Panc1 (cell line): ENCODE measurements around the gene RTN4IP1. TPM values are rescaled to one million over a fixed set of nuclear protein-coding genes. Genes with fewer than 3 reads are reported as not detected.

Experiments used
- ATAC-seq: fragments of 200-7000 bp; cut with Tn5 transposase; 2 replicates; pipeline ENCODE4 v1.9.1; 2020; ENCODE audit warnings: mild to moderate bottlenecking, moderate library complexity
- BruUV-seq: library from RNA; stranded (reverse); fragments of 400-500 nt; replicated peaks from 2 replicates; lab custom pipeline; 2021; lab: Mats Ljungman, UMichigan
- CTCF ChIA-PET: fragments of 300-600 bp; sonication (Branson Sonifier 250); formaldehyde crosslinking; loops from one replicate; lab custom pipeline; 2022; ENCODE audit warnings: antibody characterized with exemption; lab: Charles Lee
- POLR2A ChIA-PET: fragments of 300-600 bp; sonication (Branson Sonifier 250); formaldehyde crosslinking; loops from one replicate; lab custom pipeline; 2022; ENCODE audit warnings: antibody characterized with exemption; lab: Charles Lee
- DNase-seq: peaks from one replicate; pipeline ENCODE4 v3.0.0-alpha.2; 2010; ENCODE audit warnings: low read depth, low spot score
- H3K27ac ChIP-seq: 2 replicates; pipeline ENCODE4 v1.5.1; 2011; ENCODE audit warnings: mild to moderate bottlenecking, low read length, inconsistent platforms
- H3K27me3 ChIP-seq: fragments of 200-500 bp; sonication (Bioruptor generic); 2 replicates; pipeline ENCODE4 v1.6.0; 2014; ENCODE audit warnings: low read length, inconsistent platforms; ENCODE audit not compliant: control insufficient read depth, insufficient read depth
- H3K36me3 ChIP-seq: fragments of 200-500 bp; sonication (Bioruptor generic); 2 replicates; pipeline ENCODE4 v1.5.1; 2014; ENCODE audit warnings: inconsistent platforms, mild to moderate bottlenecking, low read length, moderate library complexity; ENCODE audit not compliant: control insufficient read depth, insufficient read depth
- H3K4me1 ChIP-seq: 2 replicates; pipeline ENCODE4 v1.5.1; 2011; ENCODE audit warnings: inconsistent platforms, mild to moderate bottlenecking, low read length, moderate library complexity; ENCODE audit not compliant: control insufficient read depth, insufficient read depth
- H3K4me3 ChIP-seq, 2 experiments: 2 replicates each; pipeline ENCODE4 v1.5.1; 2011 to 2012; ENCODE audit warnings: low read depth in 2 of 2, low read length in 2 of 2, mild to moderate bottlenecking in 2 of 2, inconsistent platforms in 1 of 2, moderate library complexity in 1 of 2
- H3K9me3 ChIP-seq: fragments of 200-500 bp; sonication (Bioruptor generic); 2 replicates; pipeline ENCODE4 v1.5.1; 2014; ENCODE audit warnings: low read depth, mild to moderate bottlenecking, inconsistent platforms, low read length, moderate library complexity; ENCODE audit not compliant: control insufficient read depth, insufficient read depth
- CTCF ChIP-seq: fragments of 450-650 bp; IDR thresholded peaks from 2 replicates; pipeline ENCODE4 v1.5.1; 2017; ENCODE audit warnings: mild to moderate bottlenecking
- POLR2AphosphoS5 ChIP-seq: IDR thresholded peaks from 2 replicates; pipeline ENCODE4 v1.6.1; 2012; ENCODE audit warnings: mild to moderate bottlenecking, low read depth, low read length, moderate library complexity
- REST ChIP-seq, 2 experiments: IDR thresholded peaks; 2 replicates each; pipeline ENCODE4 v1.6.1; 2011 to 2012; ENCODE audit warnings: low read depth in 2 of 2, control low read depth in 1 of 2, low read length in 1 of 2, mild to moderate bottlenecking in 1 of 2, moderate library complexity in 1 of 2; ENCODE audit not compliant: insufficient read depth in 1 of 2
- SIN3A ChIP-seq: IDR thresholded peaks from 2 replicates; pipeline ENCODE4 v1.6.1; 2012; ENCODE audit warnings: low read depth, mild to moderate bottlenecking, low read length, moderate library complexity, borderline replicate concordance; ENCODE audit not compliant: insufficient read depth
- TCF7L2 ChIP-seq: IDR thresholded peaks from 2 replicates; pipeline ENCODE4 v1.6.1; 2011; ENCODE audit warnings: mild to moderate bottlenecking, low read depth, low read length, inconsistent platforms
- in situ Hi-C: cut with HindIII; loops from 2 replicates; pipeline ENCODE4 v1.10.0; 2016; ENCODE audit warnings: low sequenced_read_pairs, low pct_unique_long_range_greater_than_20kb
- intact Hi-C: fragments of 100-400 bp; cut with micrococcal nuclease; formaldehyde crosslinking; loops from one replicate; pipeline ENCODE4 v1.10.0; 2022; ENCODE audit not compliant: unreplicated experiment
- total RNA-seq: library from RNA; stranded (reverse); gene quantifications from one replicate; pipeline ENCODE4 v1.2.1, GENCODE V29; 2021; ENCODE audit not compliant: unreplicated experiment

Gene RTN4IP1
- total RNA-seq, 1 experiment from 2014 or later: 9.4 TPM

GRCh38 chr6:106612671-106613416, 16.5 kb downstream of the RTN4IP1 start:
- TF ChIP-seq REST (IDR thresholded peaks at IDR 0.05; ENCODE audit: insufficient read depth in 1 of 2, low read depth in 2 of 2, low read length in 1 of 2) (no peak), SIN3A (no peak), CTCF (no peak), TCF7L2 (no peak), POLR2AphosphoS5 (no peak)
- POLR2A ChIA-PET: no interaction called here
- BruUV-seq: no TSS peak
- Histone ChIP-seq H3K36me3 (no peaks in the 10 kb centered on the region), H3K4me1 (no peaks in the 10 kb centered on the region), H3K9me3 (no peaks in the 10 kb centered on the region), H3K27ac (no peak overlapping the region), H3K27me3 (no peaks in the 10 kb centered on the region), H3K4me3 (no peak overlapping the region)
- DNase-seq (no peak), ATAC-seq (no peak)
- intact Hi-C loops: no loop called here
- CTCF ChIA-PET: no interaction called here
- in situ Hi-C loops: no loop called here

- BruUV-seq: no TSS peak
- no peaks in the 10 kb centered on the region for H3K36me3 ChIP-seq
- CTCF ChIA-PET: interaction anchor here (0.7 kb wide), 1 partner anchor 250 kb away, joined by 3 read pairs; no protein-coding TSS in a partner anchor
Observed at GRCh38 chr6:106611030-106611429, 18.3 kb downstream of the RTN4IP1 start.

More at GRCh38 chr6:106611030-106611429, 18.3 kb downstream of the RTN4IP1 start:
- POLR2A ChIA-PET: no interaction called here
- TF ChIP-seq POLR2AphosphoS5 (no peak), SIN3A (no peak), REST (IDR thresholded peaks at IDR 0.05; ENCODE audit: insufficient read depth in 1 of 2, low read depth in 2 of 2, low read length in 1 of 2) (no peak)
- H3K4me1 ChIP-seq: no peaks in the 10 kb centered on the region
- H3K4me3 ChIP-seq: no peak overlapping the region
- no peak overlapping the region for H3K27ac ChIP-seq
- H3K27me3 ChIP-seq: no peaks in the 10 kb centered on the region
- H3K9me3 ChIP-seq: no peaks in the 10 kb centered on the region
- ATAC-seq (no peak), DNase-seq (no peak)
- in situ Hi-C loops (no loop called here), intact Hi-C loops (no loop called here)
